Measurements from ENCODE around the gene TARBP1. TPM values are rescaled to one million over a fixed set of nuclear protein-coding genes. Genes with fewer than 3 reads are reported as not detected.
A peak's percentile ranks its signal among the peaks of the same experiment; 100 is the strongest.
"Not testable (repeated sequence)": the region's sequence is repeated elsewhere in the genome, so short reads cannot be mapped to it uniquely, and the experiment has no call there.

TARBP1 gene
- total RNA-seq, 1 donor from 2014 or later = 20.9 TPM

DNA sequence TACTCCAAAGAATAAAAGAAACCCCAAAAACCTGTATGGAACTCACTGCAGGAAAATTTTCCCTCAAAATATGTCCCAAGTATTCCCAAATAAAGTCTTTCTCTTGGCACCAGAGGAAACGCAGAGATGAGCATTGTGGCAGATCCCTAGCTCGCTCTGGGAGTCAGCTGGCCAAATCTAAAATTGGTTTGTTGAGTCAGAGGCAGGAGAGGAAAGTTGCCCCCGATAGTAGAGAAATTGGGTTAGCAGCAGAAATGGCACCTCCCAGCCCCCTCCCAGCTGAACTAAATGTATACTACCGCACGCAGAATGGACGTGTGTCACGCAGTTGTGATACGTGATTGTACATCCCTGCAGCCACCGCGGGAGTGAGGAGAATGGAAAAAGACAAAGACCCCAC is 39.9 kb upstream of the TARBP1 start:
- intact Hi-C loops (cut with DNase I) = no loop called here
- TF ChIP-seq POLR2AphosphoS5 (IDR thresholded peaks at IDR 0.05; ENCODE audit: insufficient read depth in 1 of 2, low read depth in 1 of 2) = no peak
- TF ChIP-seq, protein P1, sequence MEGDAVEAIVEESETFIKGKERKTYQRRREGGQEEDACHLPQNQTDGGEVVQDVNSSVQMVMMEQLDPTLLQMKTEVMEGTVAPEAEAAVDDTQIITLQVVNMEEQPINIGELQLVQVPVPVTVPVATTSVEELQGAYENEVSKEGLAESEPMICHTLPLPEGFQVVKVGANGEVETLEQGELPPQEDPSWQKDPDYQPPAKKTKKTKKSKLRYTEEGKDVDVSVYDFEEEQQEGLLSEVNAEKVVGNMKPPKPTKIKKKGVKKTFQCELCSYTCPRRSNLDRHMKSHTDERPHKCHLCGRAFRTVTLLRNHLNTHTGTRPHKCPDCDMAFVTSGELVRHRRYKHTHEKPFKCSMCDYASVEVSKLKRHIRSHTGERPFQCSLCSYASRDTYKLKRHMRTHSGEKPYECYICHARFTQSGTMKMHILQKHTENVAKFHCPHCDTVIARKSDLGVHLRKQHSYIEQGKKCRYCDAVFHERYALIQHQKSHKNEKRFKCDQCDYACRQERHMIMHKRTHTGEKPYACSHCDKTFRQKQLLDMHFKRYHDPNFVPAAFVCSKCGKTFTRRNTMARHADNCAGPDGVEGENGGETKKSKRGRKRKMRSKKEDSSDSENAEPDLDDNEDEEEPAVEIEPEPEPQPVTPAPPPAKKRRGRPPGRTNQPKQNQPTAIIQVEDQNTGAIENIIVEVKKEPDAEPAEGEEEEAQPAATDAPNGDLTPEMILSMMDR (IDR thresholded peaks at IDR 0.05) = no peak
- no peak for TF ChIP-seq POLR2A (IDR thresholded peaks at IDR 0.05)
- Histone ChIP-seq H3K36me3 (no peaks in the 10 kb centered on the region), H3K4me1 (peaks cover 26% of the 10 kb centered on the region), H3K9me3 (no peaks in the 10 kb centered on the region), H3K4me3 (no peak overlapping the region), H3K27me3 (no peaks in the 10 kb centered on the region), H3K27ac (peak overlapping the region; percentile 39)
- no peak for DNase-seq (ENCODE audit: extremely low spot score in 2 of 2)

DNA sequence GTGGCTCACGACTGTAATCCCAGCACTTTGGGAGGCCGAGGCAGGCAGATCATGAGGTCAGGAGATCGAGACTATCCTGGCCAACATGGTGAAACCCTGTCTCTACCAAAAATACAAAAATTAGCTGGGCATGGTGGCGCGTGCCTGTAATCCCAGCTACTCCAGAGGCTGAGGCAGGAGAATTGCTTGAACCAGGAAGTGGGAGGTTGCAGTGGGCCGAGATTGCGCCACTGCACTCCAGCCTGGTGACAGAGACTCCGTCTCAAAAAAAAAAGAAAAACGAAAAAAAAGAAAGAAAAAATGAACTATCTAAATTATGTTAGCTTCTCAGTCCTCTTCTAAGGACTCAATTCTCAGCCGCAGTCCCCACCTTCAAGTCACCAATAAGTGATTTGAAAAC is 39.1 kb upstream of the TARBP1 start:
- H3K4me3 ChIP-seq; intact Hi-C loops (cut with DNase I); H3K27me3 ChIP-seq; H3K27ac ChIP-seq; DNase-seq (ENCODE audit: extremely low spot score in 2 of 2); H3K36me3 ChIP-seq; H3K9me3 ChIP-seq: not testable (repeated sequence)
- H3K4me1 ChIP-seq = peaks cover 20% of the 10 kb centered on the region

DNA sequence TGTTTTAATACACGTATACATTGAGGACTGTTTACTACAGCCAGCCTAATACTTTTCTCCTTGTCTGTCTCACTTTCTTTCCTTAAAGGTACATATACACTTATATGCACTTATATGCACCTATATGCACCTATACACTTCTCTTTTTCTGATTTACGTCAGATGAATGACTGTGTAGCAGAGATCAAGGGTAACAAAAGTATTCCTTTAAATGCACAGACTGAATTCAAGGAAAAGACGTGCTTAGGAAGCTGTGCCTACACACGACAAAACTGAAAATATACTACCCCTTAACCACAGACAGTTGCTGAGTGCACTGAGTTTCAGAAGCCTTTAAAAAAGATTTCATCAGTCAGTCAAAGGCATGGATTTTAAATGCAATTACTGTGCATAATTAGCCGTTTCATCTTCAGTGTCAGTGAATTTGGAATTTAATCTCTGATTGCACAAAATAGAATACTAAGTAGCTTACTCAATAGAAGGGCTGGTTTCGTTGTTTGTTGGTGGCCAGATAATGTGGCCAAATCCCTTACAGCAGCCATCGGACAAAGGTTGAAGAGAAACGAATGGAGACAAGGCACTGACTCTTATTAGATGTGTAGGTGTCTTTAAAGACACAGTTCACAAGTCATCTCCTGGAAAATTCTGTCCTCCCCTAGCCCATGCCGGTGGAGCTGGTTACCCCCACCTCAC is 38.3 kb upstream of the TARBP1 start:
- H3K36me3 ChIP-seq = no peaks in the 10 kb centered on the region
- TF ChIP-seq, protein P1 (IDR thresholded peaks at IDR 0.05) = no peak
- no peak for TF ChIP-seq POLR2AphosphoS5 (IDR thresholded peaks at IDR 0.05; ENCODE audit: insufficient read depth in 1 of 2, low read depth in 1 of 2)
- no peak for TF ChIP-seq POLR2A (IDR thresholded peaks at IDR 0.05)
- no peaks in the 10 kb centered on the region for H3K27me3 ChIP-seq
- no peak overlapping the region for H3K27ac ChIP-seq
- H3K4me3 ChIP-seq = no peak overlapping the region
- peaks cover 12% of the 10 kb centered on the region for H3K4me1 ChIP-seq
- H3K9me3 ChIP-seq = no peaks in the 10 kb centered on the region
- DNase-seq (ENCODE audit: extremely low spot score in 2 of 2) = no peak
- intact Hi-C loops (cut with DNase I) = no loop called here

DNA sequence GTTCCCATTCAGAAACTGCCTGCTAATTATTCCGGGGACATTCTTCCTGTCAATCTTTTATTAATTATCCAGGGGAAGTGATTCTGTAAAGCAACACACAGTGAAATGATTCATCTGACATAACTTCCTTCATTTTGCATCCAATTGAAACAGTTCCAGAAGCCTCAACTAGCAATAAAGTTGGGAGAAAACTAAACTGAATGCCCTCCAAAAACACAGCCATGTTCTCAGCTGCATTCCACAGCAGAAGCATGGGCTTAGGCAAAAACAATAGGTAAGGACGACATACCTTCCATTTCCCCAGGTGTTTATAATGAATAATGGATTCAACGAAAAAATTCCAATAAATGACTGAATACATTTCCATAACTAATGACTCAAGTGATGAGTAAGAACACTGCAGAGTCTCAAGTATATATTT is 36.9 kb upstream of the TARBP1 start:
- intact Hi-C loops (cut with DNase I) = no loop called here
- peaks cover 10% of the 10 kb centered on the region for H3K4me1 ChIP-seq
- H3K36me3 ChIP-seq = no peaks in the 10 kb centered on the region
- H3K4me3 ChIP-seq = no peak overlapping the region
- no peak for DNase-seq (ENCODE audit: extremely low spot score in 2 of 2)
- no peaks in the 10 kb centered on the region for H3K27me3 ChIP-seq
- H3K27ac ChIP-seq = peak overlapping the region; percentile 79
- TF ChIP-seq POLR2AphosphoS5 (IDR thresholded peaks at IDR 0.05; ENCODE audit: insufficient read depth in 1 of 2, low read depth in 1 of 2) (peak in 1 of 2 donors; percentile 41), POLR2A (IDR thresholded peaks at IDR 0.05) (no peak)
- TF ChIP-seq, protein P1 (IDR thresholded peaks at IDR 0.05) = no peak
- no peaks in the 10 kb centered on the region for H3K9me3 ChIP-seq

DNA sequence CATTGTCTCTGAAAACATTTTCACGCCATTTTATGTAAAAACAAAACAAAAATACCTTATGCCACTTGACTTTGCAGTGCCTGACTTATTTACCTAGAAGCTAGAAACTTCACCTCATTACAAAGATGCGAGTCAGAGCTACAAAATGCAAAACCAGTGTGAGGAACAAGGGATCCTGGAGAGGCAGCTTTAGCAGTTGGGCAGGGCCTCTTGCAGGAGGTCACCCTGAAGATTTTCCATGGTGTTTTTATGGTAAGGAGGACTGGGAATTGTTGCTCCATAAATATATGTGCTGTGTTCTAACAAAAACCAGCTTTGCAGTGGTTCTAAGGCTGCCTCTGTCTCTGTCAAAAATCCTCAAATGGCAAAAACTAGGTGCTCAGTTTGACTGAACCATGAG is 36.4 kb upstream of the TARBP1 start:
- Histone ChIP-seq H3K27ac (peak overlapping the region; percentile 79), H3K27me3 (no peaks in the 10 kb centered on the region), H3K4me3 (no peak overlapping the region), H3K4me1 (peaks cover 10% of the 10 kb centered on the region), H3K36me3 (no peaks in the 10 kb centered on the region), H3K9me3 (no peaks in the 10 kb centered on the region)
- DNase-seq (ENCODE audit: extremely low spot score in 2 of 2) = no peak
- no peak for TF ChIP-seq POLR2AphosphoS5 (IDR thresholded peaks at IDR 0.05; ENCODE audit: insufficient read depth in 1 of 2, low read depth in 1 of 2)
- TF ChIP-seq, protein P1 (IDR thresholded peaks at IDR 0.05) = no peak
- no peak for TF ChIP-seq POLR2A (IDR thresholded peaks at IDR 0.05)
- intact Hi-C loops (cut with DNase I) = no loop called here

Data from vagina (tissue), 2 donors.